Measurements from ENCODE around the gene IRAK3.

Gene IRAK3

GRCh38 chr12:66251049-66251448 is 62.0 kb downstream of the IRAK3 start:
- 93 to 96% methylated on average over 3 of the region's 3 CpGs for WGBS, 2 experiments
- Histone ChIP-seq H3K4me1 (ENCODE audit: control insufficient read depth, insufficient read depth, low read length) (no peaks in the 10 kb centered on the region), H3K27ac (ENCODE audit: insufficient read depth, low read depth, low read length, poor library complexity, severe bottlenecking) (no peak overlapping the region), H3K9me3 (ENCODE audit: control insufficient read depth, low read length) (no peaks in the 10 kb centered on the region), H3K36me3 (ENCODE audit: control insufficient read depth, insufficient read depth, low read length) (no peaks in the 10 kb centered on the region), H3K27me3 (ENCODE audit: control insufficient read depth, insufficient read depth, low read length, poor library complexity, severe bottlenecking) (no peaks in the 10 kb centered on the region), H3K4me3 (ENCODE audit: insufficient read depth, low read depth, low read length) (no peak overlapping the region)

GRCh38 chr12:66252771-66253170 is 63.8 kb downstream of the IRAK3 start:
- Histone ChIP-seq H3K9me3 (ENCODE audit: control insufficient read depth, low read length) (no peaks in the 10 kb centered on the region), H3K36me3 (ENCODE audit: control insufficient read depth, insufficient read depth, low read length) (no peaks in the 10 kb centered on the region), H3K27ac (ENCODE audit: insufficient read depth, low read depth, low read length, poor library complexity, severe bottlenecking) (no peak overlapping the region), H3K4me3 (ENCODE audit: insufficient read depth, low read depth, low read length) (no peak overlapping the region), H3K4me1 (ENCODE audit: control insufficient read depth, insufficient read depth, low read length) (no peaks in the 10 kb centered on the region), H3K27me3 (ENCODE audit: control insufficient read depth, insufficient read depth, low read length, poor library complexity, severe bottlenecking) (no peaks in the 10 kb centered on the region)
- 88 to 90% methylated on average over 2 of the region's 2 CpGs for WGBS, 2 experiments

- Histone ChIP-seq H3K27ac (ENCODE audit: insufficient read depth, low read depth, low read length, poor library complexity, severe bottlenecking) (no peak overlapping the region), H3K9me3 (ENCODE audit: control insufficient read depth, low read length) (no peaks in the 10 kb centered on the region), H3K36me3 (ENCODE audit: control insufficient read depth, insufficient read depth, low read length) (no peaks in the 10 kb centered on the region), H3K27me3 (ENCODE audit: control insufficient read depth, insufficient read depth, low read length, poor library complexity, severe bottlenecking) (no peaks in the 10 kb centered on the region), H3K4me1 (ENCODE audit: control insufficient read depth, insufficient read depth, low read length) (peaks cover 5% of the 10 kb centered on the region), H3K4me3 (ENCODE audit: insufficient read depth, low read depth, low read length) (no peak overlapping the region)
Observed at GRCh38 chr12:66255737-66256136, 66.7 kb downstream of the IRAK3 start.

GRCh38 chr12:66258011-66258410 is 69.0 kb downstream of the IRAK3 start:
- no peaks in the 10 kb centered on the region for H3K9me3 ChIP-seq (ENCODE audit: control insufficient read depth, low read length)
- H3K4me1 ChIP-seq (ENCODE audit: control insufficient read depth, insufficient read depth, low read length): peaks cover 5% of the 10 kb centered on the region
- H3K27me3 ChIP-seq (ENCODE audit: control insufficient read depth, insufficient read depth, low read length, poor library complexity, severe bottlenecking): no peaks in the 10 kb centered on the region
- no peak overlapping the region for H3K27ac ChIP-seq (ENCODE audit: insufficient read depth, low read depth, low read length, poor library complexity, severe bottlenecking)
- no peaks in the 10 kb centered on the region for H3K36me3 ChIP-seq (ENCODE audit: control insufficient read depth, insufficient read depth, low read length)
- WGBS, 2 experiments: 87 to 93% methylated on average over 3 of the region's 3 CpGs
- H3K4me3 ChIP-seq (ENCODE audit: insufficient read depth, low read depth, low read length): no peak overlapping the region

GRCh38 chr12:66262737-66263136 is 73.7 kb downstream of the IRAK3 start:
- Histone ChIP-seq H3K27me3 (ENCODE audit: control insufficient read depth, insufficient read depth, low read length, poor library complexity, severe bottlenecking) (no peaks in the 10 kb centered on the region), H3K4me3 (ENCODE audit: insufficient read depth, low read depth, low read length) (no peak overlapping the region), H3K9me3 (ENCODE audit: control insufficient read depth, low read length) (no peaks in the 10 kb centered on the region), H3K27ac (ENCODE audit: insufficient read depth, low read depth, low read length, poor library complexity, severe bottlenecking) (no peak overlapping the region), H3K4me1 (ENCODE audit: control insufficient read depth, insufficient read depth, low read length) (peaks cover 5% of the 10 kb centered on the region), H3K36me3 (ENCODE audit: control insufficient read depth, insufficient read depth, low read length) (no peaks in the 10 kb centered on the region)

- no peaks in the 10 kb centered on the region for H3K27me3 ChIP-seq (ENCODE audit: control insufficient read depth, insufficient read depth, low read length, poor library complexity, severe bottlenecking)
- H3K9me3 ChIP-seq (ENCODE audit: control insufficient read depth, low read length): no peaks in the 10 kb centered on the region
- 75 to 78% methylated on average over 3 of the region's 3 CpGs for WGBS, 2 experiments
Observed at GRCh38 chr12:66268562-66268961, 79.5 kb downstream of the IRAK3 start.

GRCh38 chr12:66269142-66269541 is 80.1 kb downstream of the IRAK3 start:
- Histone ChIP-seq H3K4me1 (ENCODE audit: control insufficient read depth, insufficient read depth, low read length) (no peaks in the 10 kb centered on the region), H3K4me3 (ENCODE audit: insufficient read depth, low read depth, low read length) (no peak overlapping the region), H3K27me3 (ENCODE audit: control insufficient read depth, insufficient read depth, low read length, poor library complexity, severe bottlenecking) (no peaks in the 10 kb centered on the region), H3K36me3 (ENCODE audit: control insufficient read depth, insufficient read depth, low read length) (no peaks in the 10 kb centered on the region), H3K9me3 (ENCODE audit: control insufficient read depth, low read length) (no peaks in the 10 kb centered on the region), H3K27ac (ENCODE audit: insufficient read depth, low read depth, low read length, poor library complexity, severe bottlenecking) (no peak overlapping the region)
- WGBS, 2 experiments: 92 to 93% methylated on average over 6 of the region's 6 CpGs

More at GRCh38 chr12:66268562-66268961, 79.5 kb downstream of the IRAK3 start:
- Histone ChIP-seq H3K36me3 (ENCODE audit: control insufficient read depth, insufficient read depth, low read length) (no peaks in the 10 kb centered on the region), H3K4me1 (ENCODE audit: control insufficient read depth, insufficient read depth, low read length) (no peaks in the 10 kb centered on the region), H3K4me3 (ENCODE audit: insufficient read depth, low read depth, low read length) (no peak overlapping the region), H3K27ac (ENCODE audit: insufficient read depth, low read depth, low read length, poor library complexity, severe bottlenecking) (no peak overlapping the region)

GRCh38 chr12:66269757-66270383 is 80.9 kb downstream of the IRAK3 start:
- H3K27me3 ChIP-seq (ENCODE audit: control insufficient read depth, insufficient read depth, low read length, poor library complexity, severe bottlenecking): no peaks in the 10 kb centered on the region
- no peak overlapping the region for H3K27ac ChIP-seq (ENCODE audit: insufficient read depth, low read depth, low read length, poor library complexity, severe bottlenecking)
- H3K9me3 ChIP-seq (ENCODE audit: control insufficient read depth, low read length): no peaks in the 10 kb centered on the region
- H3K4me1 ChIP-seq (ENCODE audit: control insufficient read depth, insufficient read depth, low read length): no peaks in the 10 kb centered on the region
- H3K36me3 ChIP-seq (ENCODE audit: control insufficient read depth, insufficient read depth, low read length): no peaks in the 10 kb centered on the region
- WGBS, 2 experiments: 79 to 87% methylated on average over 5 of the region's 5 CpGs
- H3K4me3 ChIP-seq (ENCODE audit: insufficient read depth, low read depth, low read length): no peak overlapping the region

GRCh38 chr12:66270613-66271012 is 81.6 kb downstream of the IRAK3 start:
- 88 to 96% methylated on average over 1 of the region's 1 CpG for WGBS, 2 experiments

GRCh38 chr12:66272650-66273049 is 83.6 kb downstream of the IRAK3 start:
- no peaks in the 10 kb centered on the region for H3K27me3 ChIP-seq (ENCODE audit: control insufficient read depth, insufficient read depth, low read length, poor library complexity, severe bottlenecking)
- no peaks in the 10 kb centered on the region for H3K9me3 ChIP-seq (ENCODE audit: control insufficient read depth, low read length)
- WGBS, 2 experiments: 64 to 65% methylated on average over 3 of the region's 3 CpGs

More at GRCh38 chr12:66270613-66271012, 81.6 kb downstream of the IRAK3 start:
- H3K9me3 ChIP-seq (ENCODE audit: control insufficient read depth, low read length): no peaks in the 10 kb centered on the region
- H3K4me1 ChIP-seq (ENCODE audit: control insufficient read depth, insufficient read depth, low read length): no peaks in the 10 kb centered on the region
- no peak overlapping the region for H3K27ac ChIP-seq (ENCODE audit: insufficient read depth, low read depth, low read length, poor library complexity, severe bottlenecking)
- no peak overlapping the region for H3K4me3 ChIP-seq (ENCODE audit: insufficient read depth, low read depth, low read length)
- H3K36me3 ChIP-seq (ENCODE audit: control insufficient read depth, insufficient read depth, low read length): no peaks in the 10 kb centered on the region
- H3K27me3 ChIP-seq (ENCODE audit: control insufficient read depth, insufficient read depth, low read length, poor library complexity, severe bottlenecking): no peaks in the 10 kb centered on the region

GRCh38 chr12:66273147-66273546 is 84.1 kb downstream of the IRAK3 start:
- no peaks in the 10 kb centered on the region for H3K36me3 ChIP-seq (ENCODE audit: control insufficient read depth, insufficient read depth, low read length)
- no peak overlapping the region for H3K4me3 ChIP-seq (ENCODE audit: insufficient read depth, low read depth, low read length)
- no peak overlapping the region for H3K27ac ChIP-seq (ENCODE audit: insufficient read depth, low read depth, low read length, poor library complexity, severe bottlenecking)
- no peaks in the 10 kb centered on the region for H3K4me1 ChIP-seq (ENCODE audit: control insufficient read depth, insufficient read depth, low read length)
- H3K27me3 ChIP-seq (ENCODE audit: control insufficient read depth, insufficient read depth, low read length, poor library complexity, severe bottlenecking): no peaks in the 10 kb centered on the region
- no peaks in the 10 kb centered on the region for H3K9me3 ChIP-seq (ENCODE audit: control insufficient read depth, low read length)
- WGBS, 2 experiments: 67% methylated on average over 1 of the region's 1 CpG; no CpG with 5 or more reads in 1 of the 2 experiments

More at GRCh38 chr12:66272650-66273049, 83.6 kb downstream of the IRAK3 start:
- no peak overlapping the region for H3K27ac ChIP-seq (ENCODE audit: insufficient read depth, low read depth, low read length, poor library complexity, severe bottlenecking)
- no peaks in the 10 kb centered on the region for H3K36me3 ChIP-seq (ENCODE audit: control insufficient read depth, insufficient read depth, low read length)
- no peak overlapping the region for H3K4me3 ChIP-seq (ENCODE audit: insufficient read depth, low read depth, low read length)
- H3K4me1 ChIP-seq (ENCODE audit: control insufficient read depth, insufficient read depth, low read length): no peaks in the 10 kb centered on the region

Measured in ectodermal cell (in vitro differentiated cells).